GM23248 (cell line): ENCODE results near the gene TMC1.

Source experiments
- EZH2 ChIP-seq: fragments of 200-600 bp; sonication (generic); IDR thresholded peaks from 2 replicates; pipeline ENCODE4 v1.6.1; 2018; ENCODE audit warnings: antibody characterized with exemption, mild to moderate bottlenecking; ENCODE audit not compliant: insufficient read depth, poor library complexity, severe bottlenecking
- EZH2phosphoT487 ChIP-seq: fragments of 200-600 bp; sonication (generic); IDR thresholded peaks from 2 replicates; pipeline ENCODE4 v1.6.1; 2018; ENCODE audit warnings: antibody characterized with exemption, moderate library complexity, mild to moderate bottlenecking, low read depth; ENCODE audit not compliant: insufficient read depth

GRCh38 chr9:72836790-72837189 is 315.4 kb downstream of the TMC1 start:
- TF ChIP-seq EZH2phosphoT487 (no peak), EZH2 (no peak)
